Hepatocyte (in vitro differentiated cells): ENCODE results near the gene APOL5. TPM values are rescaled to one million over a fixed set of nuclear protein-coding genes. Genes with fewer than 3 reads are reported as not detected.
"Not testable (repeated sequence)": the region's sequence is repeated elsewhere in the genome, so short reads cannot be mapped to it uniquely, and the experiment has no call there.

ENCODE experiments used
- DNase-seq: peaks from one replicate; pipeline ENCODE4 v3.0.0-alpha.2; 2016; ENCODE audit warnings: low spot score
- H2AFZ ChIP-seq: fragments of 200-600 bp; sonication (generic); 2 replicates; pipeline ENCODE4 v1.6.0; 2016; ENCODE audit warnings: antibody characterized with exemption, mild to moderate bottlenecking
- H3K27ac ChIP-seq: fragments of 200-600 bp; sonication (generic); 2 replicates; pipeline ENCODE4 v1.5.1; 2016; ENCODE audit warnings: mild to moderate bottlenecking
- H3K27me3 ChIP-seq: fragments of 200-600 bp; sonication (generic); 2 replicates; pipeline ENCODE4 v1.6.1; 2016
- H3K36me3 ChIP-seq: fragments of 200-600 bp; sonication (generic); replicated peaks from 2 replicates; pipeline ENCODE4 v1.5.1; 2016; ENCODE audit warnings: low read depth; ENCODE audit not compliant: insufficient read depth
- H3K4me1 ChIP-seq: fragments of 200-600 bp; sonication (generic); 2 replicates; pipeline ENCODE4 v1.5.1; 2016; ENCODE audit warnings: mild to moderate bottlenecking, moderate library complexity; ENCODE audit not compliant: insufficient read depth
- H3K4me2 ChIP-seq: fragments of 200-600 bp; sonication (generic); 2 replicates; pipeline ENCODE4 v1.6.0; 2016
- H3K4me3 ChIP-seq: fragments of 200-600 bp; sonication (generic); 2 replicates; pipeline ENCODE4 v1.5.1; 2016; ENCODE audit warnings: mild to moderate bottlenecking
- H3K79me2 ChIP-seq: fragments of 200-600 bp; sonication (generic); 2 replicates; pipeline ENCODE4 v1.6.0; 2017; ENCODE audit warnings: mild to moderate bottlenecking
- H3K9me2 ChIP-seq: fragments of 200-600 bp; sonication (generic); replicated peaks from 2 replicates; pipeline ENCODE4 v1.6.0; 2017; ENCODE audit warnings: mild to moderate bottlenecking; ENCODE audit not compliant: insufficient read depth
- H3K9me3 ChIP-seq: fragments of 200-600 bp; sonication (generic); 2 replicates; pipeline ENCODE4 v1.5.1; 2016; ENCODE audit warnings: low read depth, mild to moderate bottlenecking
- H4K20me1 ChIP-seq: fragments of 200-600 bp; sonication (generic); 2 replicates; pipeline ENCODE4 v1.6.0; 2016; ENCODE audit warnings: mild to moderate bottlenecking; ENCODE audit not compliant: insufficient read depth, poor library complexity, severe bottlenecking
- CTCF ChIP-seq: fragments of 200-600 bp; sonication (generic); IDR thresholded peaks from 2 replicates; pipeline ENCODE4 v1.5.1; 2016; ENCODE audit warnings: antibody characterized with exemption, mild to moderate bottlenecking; ENCODE audit not compliant: poor library complexity
- EZH2 ChIP-seq: fragments of 200-600 bp; sonication (generic); IDR thresholded peaks from 2 replicates; pipeline ENCODE4 v1.6.1; 2016; ENCODE audit warnings: antibody characterized with exemption, mild to moderate bottlenecking, borderline replicate concordance
- EZH2phosphoT487 ChIP-seq: fragments of 200-600 bp; sonication (generic); IDR thresholded peaks from one replicate; pipeline ENCODE4 v1.6.1; 2018; ENCODE audit warnings: antibody characterized with exemption, mild to moderate bottlenecking, low read depth, moderate library complexity; ENCODE audit not compliant: unreplicated experiment, severe bottlenecking
- WGBS: methylation state at CpG from one replicate; pipeline ENCODE4 v1.1.6; 2016; ENCODE audit warnings: low lambda C conversion rate; ENCODE audit errors: missing lambda C conversion rate; 5-methylcytosine and 5-hydroxymethylcytosine counted together
- polyA plus RNA-seq: library from polyadenylated mRNA; unstranded; fragments of >200 nt; fragmentation: Nextera tagmentation; extraction: Ambion mirVana; gene quantifications from 2 replicates; pipeline ENCODE4 v1.2.1, GENCODE V29; 2016
- total RNA-seq: library from RNA; depleted of rRNA; stranded (reverse); fragments of >200 nt; gene quantifications from 2 replicates; pipeline ENCODE4 v1.2.3, GENCODE V29; 2014

APOL5 gene
- total and polyA plus RNA-seq, 2 experiments from 2014 or later: not detected

GRCh38 chr22:35695202-35695601 is 22.5 kb upstream of the APOL5 start:
- H2AFZ ChIP-seq: no peak overlapping the region
- H3K4me3 ChIP-seq: no peak overlapping the region
- no peak overlapping the region for H3K27ac ChIP-seq
- TF ChIP-seq EZH2phosphoT487: no peak
- no peak for TF ChIP-seq EZH2
- no peak for TF ChIP-seq CTCF
- H3K9me2 ChIP-seq: no peaks in the 10 kb centered on the region
- H3K4me1 ChIP-seq: no peaks in the 10 kb centered on the region
- WGBS: 91% methylated on average over 9 of the region's 13 CpGs
- H3K79me2 ChIP-seq: no peaks in the 10 kb centered on the region
- no peaks in the 10 kb centered on the region for H4K20me1 ChIP-seq
- H3K36me3 ChIP-seq: no peaks in the 10 kb centered on the region
- H3K9me3 ChIP-seq: no peaks in the 10 kb centered on the region
- no peak for DNase-seq
- H3K27me3 ChIP-seq: no peaks in the 10 kb centered on the region
- H3K4me2 ChIP-seq: no peak overlapping the region

- H3K4me3 ChIP-seq: no peak overlapping the region
- no peak overlapping the region for H3K27ac ChIP-seq
- H3K79me2 ChIP-seq: no peaks in the 10 kb centered on the region
- TF ChIP-seq EZH2 (no peak), CTCF (no peak), EZH2phosphoT487 (no peak)
- no peak overlapping the region for H2AFZ ChIP-seq
- DNase-seq: no peak
- WGBS: 87% methylated on average over 14 of the region's 14 CpGs
- H3K9me2 ChIP-seq: no peaks in the 10 kb centered on the region
- H3K27me3 ChIP-seq: no peaks in the 10 kb centered on the region
- H3K4me2 ChIP-seq: no peak overlapping the region
- H3K9me3 ChIP-seq: no peaks in the 10 kb centered on the region
- H3K36me3 ChIP-seq: no peaks in the 10 kb centered on the region
- no peaks in the 10 kb centered on the region for H3K4me1 ChIP-seq
- no peaks in the 10 kb centered on the region for H4K20me1 ChIP-seq
Observed at GRCh38 chr22:35697142-35697541, 20.5 kb upstream of the APOL5 start.

GRCh38 chr22:35699852-35700251 is 17.8 kb upstream of the APOL5 start:
- DNase-seq, H3K9me2 ChIP-seq, H3K4me1 ChIP-seq, H3K79me2 ChIP-seq, H3K4me3 ChIP-seq, H3K9me3 ChIP-seq, H2AFZ ChIP-seq, H4K20me1 ChIP-seq, H3K27me3 ChIP-seq, H3K27ac ChIP-seq, H3K36me3 ChIP-seq, H3K4me2 ChIP-seq: not testable (repeated sequence)
- WGBS: 83% methylated on average over 6 of the region's 6 CpGs

GRCh38 chr22:35703861-35704584 is 13.6 kb upstream of the APOL5 start:
- no peak overlapping the region for H2AFZ ChIP-seq
- no peak overlapping the region for H3K4me2 ChIP-seq
- H3K9me3 ChIP-seq: no peaks in the 10 kb centered on the region
- H3K4me1 ChIP-seq: no peaks in the 10 kb centered on the region
- H3K27ac ChIP-seq: no peak overlapping the region
- DNase-seq: no peak
- WGBS: 82% methylated on average over 7 of the region's 7 CpGs
- TF ChIP-seq EZH2 (no peak), CTCF (no peak), EZH2phosphoT487 (no peak)
- H4K20me1 ChIP-seq: no peaks in the 10 kb centered on the region
- no peaks in the 10 kb centered on the region for H3K27me3 ChIP-seq
- no peaks in the 10 kb centered on the region for H3K36me3 ChIP-seq
- no peaks in the 10 kb centered on the region for H3K9me2 ChIP-seq
- no peak overlapping the region for H3K4me3 ChIP-seq
- H3K79me2 ChIP-seq: no peaks in the 10 kb centered on the region
